Activated CD4-positive, alpha-beta T cell treated with anti-CD3 and anti-CD28 coated beads, Interleukin-2, amount 50 U/mL, for 1 hour (primary cell): ENCODE results near the gene PKD1L1.

Experiments
- DNase-seq: peaks from one replicate; pipeline ENCODE4 v3.0.0-alpha.2; 2020

The PKD1L1 gene

DNA sequence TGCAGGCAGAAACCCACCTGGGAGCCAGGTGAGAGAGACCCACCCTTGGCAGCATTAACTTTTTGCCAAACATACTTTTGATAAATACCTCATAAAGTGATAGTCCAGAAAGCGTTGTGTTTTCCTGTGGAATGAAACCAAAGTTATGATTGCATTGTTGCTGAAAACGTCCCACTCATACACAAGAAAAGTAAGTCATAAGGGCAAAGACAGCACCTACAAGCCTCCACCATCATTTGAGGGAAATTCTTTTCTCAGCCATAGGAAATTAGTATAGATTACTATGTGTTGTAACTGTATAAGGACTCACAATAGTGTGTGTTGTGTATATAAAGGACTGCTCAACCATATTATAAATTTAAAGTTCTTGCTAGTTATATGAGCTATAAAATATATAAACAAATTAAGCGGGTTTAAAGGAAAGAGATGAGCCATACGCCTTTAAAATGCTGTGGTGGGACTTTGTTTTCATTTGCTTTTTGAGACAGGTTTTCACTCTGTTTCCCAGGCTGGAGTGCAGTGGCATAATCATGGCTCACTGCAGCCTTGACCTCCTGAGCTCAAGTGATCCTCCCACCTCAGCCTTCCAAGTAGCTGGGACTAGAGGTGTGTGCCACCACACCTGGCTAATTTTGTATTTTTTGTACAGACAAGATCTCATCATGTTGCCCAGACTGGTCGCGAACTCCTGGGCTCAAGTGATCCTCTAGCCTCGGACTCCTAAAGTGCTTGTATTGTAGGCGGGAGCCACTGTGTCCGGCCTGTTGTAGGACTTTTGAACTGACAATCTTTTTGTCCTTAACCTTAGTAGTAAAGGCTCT lies 160.8 kb downstream of the PKD1L1 start:
- no peak for DNase-seq

DNA sequence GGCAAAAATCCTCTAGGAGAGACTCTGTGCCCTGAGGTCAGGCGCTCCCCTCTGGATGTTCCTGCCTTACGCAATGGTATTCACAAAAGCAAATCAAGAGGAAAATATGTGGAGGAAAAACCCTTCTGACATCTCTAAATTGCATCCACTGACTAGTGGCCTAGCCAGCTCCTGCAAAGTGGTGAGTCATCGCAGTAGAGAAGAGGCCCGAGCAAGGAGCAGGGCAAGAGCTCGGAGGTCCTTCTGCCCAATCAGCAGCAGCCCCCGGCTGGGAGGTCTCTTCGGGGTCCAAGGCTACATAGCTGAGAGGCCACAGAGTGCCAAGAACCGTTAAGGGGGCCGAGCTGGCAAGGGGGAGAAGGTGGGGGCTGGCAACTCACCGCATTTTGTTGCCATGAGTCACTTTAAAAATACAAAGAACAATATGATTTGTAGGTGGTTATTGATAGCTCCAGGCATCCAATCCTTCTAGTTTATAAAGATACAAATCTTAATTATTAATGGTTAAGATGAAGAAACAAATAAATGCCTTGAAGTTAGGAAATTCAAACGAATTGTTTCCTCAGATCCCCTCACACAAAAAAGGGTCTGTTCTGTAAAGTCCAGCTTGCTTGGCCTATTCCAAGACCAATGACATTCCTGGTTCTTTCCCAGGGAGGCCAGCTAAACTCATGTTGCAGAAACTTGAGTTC lies 161.6 kb downstream of the PKD1L1 start:
- no peak for DNase-seq

DNA sequence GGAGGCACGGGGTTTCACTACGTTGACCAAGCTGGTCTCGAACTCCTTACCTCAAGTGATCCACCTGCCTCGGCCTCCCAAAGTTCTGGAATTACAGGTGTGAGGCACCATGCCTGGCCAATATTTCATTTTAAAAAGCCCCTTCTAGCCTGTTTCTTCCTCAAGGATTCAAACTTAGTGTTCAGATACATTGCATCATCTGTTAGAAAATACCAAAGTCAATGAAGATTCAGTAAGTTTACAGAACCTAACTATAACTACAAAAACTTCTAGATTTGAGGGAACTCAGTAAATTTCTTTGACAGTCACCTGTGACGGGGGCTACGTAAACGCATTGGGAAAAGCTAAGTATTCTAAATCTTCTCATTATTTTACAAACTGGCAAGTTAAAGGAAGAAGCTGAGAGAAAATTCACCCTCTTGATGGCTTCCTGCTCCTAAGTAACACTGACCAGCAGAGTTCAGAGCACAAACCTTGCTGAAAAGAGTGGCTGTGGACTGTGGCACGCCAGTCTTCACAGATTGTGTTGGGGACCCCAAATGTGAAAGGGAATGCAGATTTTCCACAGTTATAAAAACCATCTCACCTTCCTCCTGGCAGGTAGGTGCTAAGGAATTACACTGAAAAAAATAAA lies 162.2 kb downstream of the PKD1L1 start:
- no peak for DNase-seq

DNA sequence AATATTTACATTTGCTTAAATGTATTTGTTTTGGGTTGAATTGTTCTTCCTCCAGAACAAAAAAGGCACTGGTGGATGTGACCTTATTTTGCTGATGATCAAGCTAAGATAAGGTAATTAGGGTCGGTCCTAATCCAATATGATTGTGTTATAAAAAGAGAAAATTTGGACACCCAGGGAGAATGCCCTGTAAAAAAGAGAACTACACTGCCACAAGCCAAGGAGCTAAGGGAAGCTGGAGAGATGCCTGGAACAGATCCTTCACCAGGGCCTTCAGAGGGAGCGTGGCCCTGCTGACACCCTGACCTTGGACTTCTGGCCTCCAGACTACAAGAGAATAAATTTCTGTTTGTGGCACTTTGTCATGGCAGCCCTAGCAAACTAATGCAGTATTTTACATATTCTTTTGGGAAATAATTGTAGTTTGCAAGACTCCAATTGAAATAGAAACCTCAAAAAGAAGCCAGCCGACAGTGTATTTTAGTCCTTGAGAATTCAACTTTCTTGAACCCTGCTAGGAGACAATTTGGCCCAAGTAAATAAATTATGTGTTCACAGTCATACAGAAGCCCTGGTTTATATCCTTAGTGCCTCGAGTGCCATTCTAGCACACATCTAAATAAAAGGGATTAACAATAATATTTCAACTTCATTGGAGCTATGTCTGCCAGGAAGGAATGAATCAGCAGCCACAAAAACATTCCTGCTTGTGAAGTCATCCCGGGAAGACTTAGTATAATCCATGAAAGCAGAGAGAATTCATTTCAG lies 164.6 kb downstream of the PKD1L1 start:
- DNase-seq: no peak

DNA sequence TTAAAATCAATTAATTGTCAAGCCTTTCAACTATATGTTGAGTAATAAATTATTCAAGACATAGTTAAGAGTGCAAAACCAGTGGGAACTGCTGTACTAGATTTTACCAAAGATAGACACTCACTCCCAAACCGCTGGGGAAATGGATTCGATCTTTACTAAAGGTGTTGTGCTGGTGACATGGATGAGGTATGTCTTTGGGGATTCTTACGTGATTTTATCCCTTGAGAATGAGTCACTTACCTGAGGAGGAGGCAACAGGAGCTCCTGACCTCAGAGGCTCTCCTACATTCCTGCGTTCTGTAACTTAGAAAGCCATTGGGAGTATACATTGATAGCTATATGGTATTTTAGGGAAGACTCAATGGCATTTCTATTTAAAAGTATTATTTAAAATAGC lies 165.5 kb downstream of the PKD1L1 start:
- no peak for DNase-seq

DNA sequence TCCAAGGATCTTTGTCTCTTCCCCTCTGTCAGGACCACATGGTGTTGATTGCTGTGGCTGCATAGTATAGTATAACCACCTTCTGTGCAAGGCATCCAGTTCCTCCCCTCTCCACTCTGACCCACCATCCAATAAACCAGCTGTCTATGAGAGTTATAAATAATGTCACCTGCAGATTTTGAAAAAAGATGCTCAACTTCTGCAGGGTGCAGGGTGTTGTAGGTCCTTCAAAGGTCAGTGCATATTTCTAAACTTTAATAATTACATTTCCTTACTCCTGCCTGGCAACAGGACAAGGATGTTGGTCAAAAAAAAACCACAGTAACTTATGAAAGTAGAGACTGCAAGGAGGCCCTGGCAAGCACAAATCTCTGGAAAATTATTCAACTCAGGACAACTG lies 166.2 kb downstream of the PKD1L1 start:
- no peak for DNase-seq

DNA sequence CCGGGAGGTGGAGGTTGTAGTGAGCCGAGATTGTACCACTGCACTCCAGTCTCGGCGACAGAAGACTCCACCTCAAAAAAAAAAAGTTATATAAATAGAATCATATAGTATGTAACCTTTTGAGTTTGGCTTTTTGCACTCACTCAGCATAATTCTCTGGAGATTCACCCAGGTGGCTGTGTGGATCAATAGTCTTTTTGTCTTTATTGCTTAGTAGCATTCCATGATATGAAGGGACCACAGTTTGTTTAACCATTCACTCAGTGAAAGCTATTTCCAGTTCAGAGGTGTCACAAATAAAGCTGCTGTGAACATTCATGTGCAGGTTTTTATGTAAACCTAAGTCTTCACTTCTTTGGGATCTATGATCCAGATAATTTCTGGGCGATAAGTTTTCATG lies 167.7 kb downstream of the PKD1L1 start:
- no peak for DNase-seq

DNA sequence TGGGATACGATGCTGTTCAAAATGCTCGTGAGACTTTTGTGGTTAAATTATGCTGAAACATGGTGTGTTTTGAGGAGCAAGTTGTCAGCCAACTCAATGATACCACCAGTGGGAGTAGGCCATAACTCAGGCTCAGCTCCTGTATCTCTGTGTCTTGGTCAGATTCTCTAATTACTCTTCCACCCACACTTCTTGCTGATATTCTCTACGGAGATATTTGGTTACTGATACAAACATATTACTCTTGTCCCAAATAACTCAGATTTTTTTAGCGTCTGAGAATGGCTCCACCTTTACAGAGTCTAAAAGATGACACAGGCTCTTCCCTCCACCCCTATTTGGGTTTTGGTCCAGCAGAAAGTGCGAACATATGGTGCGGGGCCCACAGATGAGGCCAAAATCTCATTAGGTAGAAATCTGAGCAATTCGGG lies 168.9 kb downstream of the PKD1L1 start:
- DNase-seq: no peak

DNA sequence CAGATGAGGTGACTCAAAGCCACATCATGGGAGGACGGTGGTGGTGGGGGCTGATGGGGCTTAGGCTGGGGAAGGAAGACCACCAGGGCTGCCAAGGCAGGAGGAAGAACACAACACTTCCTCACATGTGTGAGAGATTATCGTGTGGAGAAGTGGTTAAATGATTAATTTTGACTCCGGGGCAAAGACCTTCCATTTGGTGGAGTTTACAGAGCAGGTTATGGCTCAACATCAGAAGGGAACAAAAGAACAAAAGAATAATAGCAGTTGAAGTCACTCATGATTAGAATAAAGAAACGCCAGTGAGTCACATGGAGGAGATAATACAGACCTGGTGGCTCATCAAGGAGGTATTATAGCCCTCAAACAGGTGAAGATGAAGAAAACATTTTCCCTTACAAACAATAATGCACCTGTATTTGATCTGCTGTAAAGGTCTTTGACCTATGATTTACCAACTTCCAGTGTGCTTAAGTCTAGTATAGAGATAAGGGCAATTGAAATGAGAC lies 170.1 kb downstream of the PKD1L1 start:
- DNase-seq: no peak

DNA sequence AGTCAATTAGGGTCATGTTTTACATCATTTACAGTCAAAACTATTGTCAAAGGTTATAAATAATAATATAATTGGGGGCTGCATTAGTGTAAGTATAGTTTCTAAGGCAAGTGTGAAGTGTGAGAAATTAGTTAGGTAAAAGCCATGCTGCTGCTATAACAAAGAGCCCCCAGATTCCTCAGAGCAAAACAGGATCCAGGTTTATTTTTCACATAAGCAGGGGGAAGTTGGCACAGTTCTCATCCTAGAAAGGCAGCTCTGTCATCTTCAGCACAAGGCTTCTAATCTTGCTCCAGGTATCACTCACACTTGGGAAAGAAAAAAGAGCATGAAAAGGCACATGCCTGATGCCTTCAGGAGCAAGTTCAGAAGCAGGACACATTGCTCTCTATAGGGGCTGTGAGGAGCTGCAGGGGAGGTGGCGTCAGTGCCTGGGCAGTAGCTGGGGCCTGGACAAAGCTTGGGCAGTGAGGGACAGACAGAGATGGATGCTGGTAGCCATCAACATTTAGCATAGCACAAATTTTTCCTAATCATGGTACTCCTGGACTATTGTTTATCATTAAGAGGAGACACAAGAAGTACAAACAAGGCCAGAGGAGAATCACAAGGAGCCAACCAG lies 170.6 kb downstream of the PKD1L1 start:
- no peak for DNase-seq

DNA sequence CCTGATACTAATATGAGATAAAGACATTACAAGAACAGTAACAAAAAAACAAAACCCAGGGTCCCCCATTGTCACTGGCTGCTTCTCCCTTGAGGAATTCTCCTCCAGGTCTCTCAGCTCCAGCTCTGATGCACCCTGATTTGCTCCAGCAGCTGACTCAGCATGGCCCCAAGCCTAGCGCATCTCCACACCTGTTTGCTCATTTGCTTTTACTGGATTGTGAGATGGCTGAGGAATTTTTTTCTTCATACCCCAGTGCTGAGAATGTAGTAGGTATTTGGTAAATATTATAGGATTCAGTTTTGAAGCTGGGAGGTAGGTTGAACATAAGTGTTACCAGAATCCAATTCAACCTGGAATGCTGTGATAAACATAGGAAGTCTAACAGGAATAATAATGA lies 171.9 kb downstream of the PKD1L1 start:
- no peak for DNase-seq

DNA sequence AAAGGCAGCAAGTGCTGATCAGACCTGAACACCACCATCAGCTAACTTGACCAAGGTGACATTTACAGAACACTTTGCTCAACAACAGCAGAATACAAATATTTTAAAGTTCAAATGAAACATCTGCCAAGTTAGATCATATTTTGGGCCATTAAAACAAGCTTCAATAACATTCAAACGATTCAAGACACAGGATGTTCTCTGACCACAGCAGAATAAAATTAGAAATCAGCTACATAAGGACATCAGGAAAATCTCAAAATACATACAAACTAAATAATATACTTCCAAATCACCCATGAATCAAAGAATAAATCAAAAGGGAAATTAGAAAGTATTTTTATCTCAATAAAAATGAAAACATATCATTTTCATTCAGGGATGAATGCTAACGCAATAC lies 173.0 kb downstream of the PKD1L1 start:
- no peak for DNase-seq

DNA sequence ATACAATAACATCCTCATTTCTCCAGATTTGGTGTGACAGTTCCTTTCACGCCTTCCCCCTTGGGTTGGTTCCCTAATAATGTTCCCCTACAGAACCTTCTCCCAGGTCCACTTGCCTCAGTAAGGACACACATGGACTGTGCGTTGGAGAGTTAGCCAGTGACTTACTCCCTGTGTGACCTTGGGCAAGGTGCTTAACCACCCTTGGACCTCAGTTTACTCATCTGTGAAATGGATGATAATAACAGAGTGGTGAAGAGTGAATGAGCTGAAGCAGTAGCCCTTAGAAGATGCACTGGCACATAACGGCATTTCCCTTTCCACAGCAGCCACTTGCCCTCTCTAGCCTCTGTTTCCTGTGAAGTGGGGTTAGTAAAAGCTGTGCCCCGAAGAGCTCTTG lies 175.8 kb downstream of the PKD1L1 start:
- DNase-seq: no peak

DNA sequence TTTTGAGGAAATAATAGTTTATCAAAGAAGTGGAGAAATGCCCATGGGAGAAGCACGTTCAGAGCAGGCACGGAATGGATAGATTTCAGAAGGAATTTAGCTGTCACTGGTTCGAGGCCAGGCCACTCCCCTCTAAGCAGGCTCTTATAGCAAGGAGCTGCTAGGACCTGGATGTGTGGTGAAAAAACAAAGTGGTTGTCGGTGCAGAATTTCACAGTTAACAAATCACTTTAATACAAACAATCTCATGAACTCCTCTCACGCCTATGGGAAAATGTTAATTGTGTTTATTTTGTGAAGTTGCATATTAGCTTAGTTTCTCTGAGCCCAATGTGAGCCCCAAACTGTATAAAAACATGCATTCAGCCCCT lies 176.3 kb downstream of the PKD1L1 start:
- DNase-seq: no peak

DNA sequence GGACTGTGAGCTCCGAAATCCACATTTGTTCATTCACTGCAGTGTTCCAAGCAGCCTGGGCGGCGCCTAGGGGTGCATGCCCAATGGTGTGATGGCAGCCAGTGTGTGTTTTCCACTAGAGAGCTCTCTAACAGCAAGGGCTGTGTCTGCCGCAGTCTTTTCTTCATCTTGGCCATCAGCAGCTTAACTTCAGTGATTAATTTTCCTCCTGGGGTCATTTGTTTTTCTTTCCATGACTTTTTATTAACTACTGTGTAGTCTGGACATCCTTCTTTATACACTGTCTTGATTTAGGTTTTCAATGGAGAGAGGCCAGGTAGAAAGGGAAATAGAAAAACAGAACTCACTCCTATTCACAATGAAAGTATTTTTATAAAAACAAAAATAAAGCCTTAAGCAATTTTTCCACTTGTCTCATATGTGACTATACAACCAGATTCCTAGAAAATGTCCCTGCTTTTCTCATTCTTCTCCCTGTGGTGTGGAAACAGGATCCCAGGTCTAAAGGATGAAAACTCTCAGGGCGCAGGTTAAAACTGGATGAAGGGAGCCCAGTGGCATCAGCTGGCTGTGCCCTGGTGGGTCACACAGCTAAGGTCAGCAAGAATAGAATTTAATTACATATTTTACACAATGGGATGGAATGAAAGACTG lies 176.8 kb downstream of the PKD1L1 start:
- no peak for DNase-seq

DNA sequence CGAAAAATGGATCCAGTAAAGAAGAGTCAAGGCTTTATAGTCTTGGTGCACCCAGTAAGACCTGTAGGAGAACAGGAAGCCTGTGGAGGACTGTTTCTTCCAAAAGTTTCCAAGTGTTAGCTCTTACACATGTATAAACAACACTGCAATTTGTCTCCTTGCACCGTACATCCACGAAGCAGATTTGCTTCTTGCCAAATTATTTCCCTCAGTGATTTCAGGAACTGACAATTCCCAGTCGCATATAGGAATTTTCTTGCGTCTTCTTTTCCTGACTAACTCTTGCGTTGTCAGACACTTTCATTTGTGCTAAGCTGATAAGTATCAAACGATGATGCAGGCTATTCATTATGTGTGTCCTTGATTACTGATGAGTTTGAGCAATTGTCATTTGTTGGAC lies 182.1 kb downstream of the PKD1L1 start:
- DNase-seq: no peak

DNA sequence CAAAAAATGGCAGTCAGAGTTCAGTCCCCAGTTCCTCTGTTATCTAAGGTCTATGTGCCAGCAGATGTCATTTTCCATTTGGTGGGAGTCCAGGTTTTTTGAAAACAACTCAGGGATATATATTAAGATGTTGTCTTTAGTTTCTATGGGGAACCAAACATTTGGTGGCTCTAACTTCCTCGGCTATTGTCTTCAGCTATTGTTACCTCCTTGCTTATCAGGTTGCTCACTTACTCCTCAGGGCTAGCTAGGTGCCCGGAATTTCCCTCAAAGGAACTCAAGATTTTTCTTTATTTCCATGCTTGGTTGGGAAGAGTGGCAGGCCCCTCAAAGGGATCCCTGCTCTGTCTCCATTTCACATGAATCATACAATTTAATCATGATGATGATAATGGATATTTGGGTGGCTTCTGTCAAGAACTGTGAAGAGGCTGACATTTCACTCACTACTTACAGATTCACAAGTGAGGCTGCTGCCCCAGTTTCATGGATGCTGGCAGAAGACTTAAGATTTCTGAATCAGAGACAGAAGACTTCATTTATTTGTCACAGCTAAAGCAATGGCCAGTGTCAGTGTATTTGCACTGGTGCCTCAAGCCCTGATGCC lies 182.8 kb downstream of the PKD1L1 start:
- DNase-seq: no peak

DNA sequence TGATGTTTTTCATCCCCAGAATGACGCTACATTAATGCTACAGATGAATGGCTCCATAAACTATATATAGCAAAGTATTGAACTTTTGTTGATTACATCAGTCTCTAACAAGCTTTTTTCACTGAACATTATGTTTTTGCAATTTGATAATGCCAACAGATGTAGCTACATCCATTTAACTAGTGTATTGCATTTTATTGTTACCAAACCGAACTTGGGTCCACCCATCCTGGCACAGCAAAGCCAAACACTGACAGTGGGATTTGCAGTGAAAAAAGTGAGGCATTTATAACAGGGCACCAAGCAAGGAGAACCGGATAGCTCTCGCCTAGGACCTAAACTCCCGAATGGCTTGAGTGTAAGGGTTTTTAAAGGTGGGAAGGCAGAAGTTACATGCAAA lies 183.5 kb downstream of the PKD1L1 start:
- DNase-seq: no peak

DNA sequence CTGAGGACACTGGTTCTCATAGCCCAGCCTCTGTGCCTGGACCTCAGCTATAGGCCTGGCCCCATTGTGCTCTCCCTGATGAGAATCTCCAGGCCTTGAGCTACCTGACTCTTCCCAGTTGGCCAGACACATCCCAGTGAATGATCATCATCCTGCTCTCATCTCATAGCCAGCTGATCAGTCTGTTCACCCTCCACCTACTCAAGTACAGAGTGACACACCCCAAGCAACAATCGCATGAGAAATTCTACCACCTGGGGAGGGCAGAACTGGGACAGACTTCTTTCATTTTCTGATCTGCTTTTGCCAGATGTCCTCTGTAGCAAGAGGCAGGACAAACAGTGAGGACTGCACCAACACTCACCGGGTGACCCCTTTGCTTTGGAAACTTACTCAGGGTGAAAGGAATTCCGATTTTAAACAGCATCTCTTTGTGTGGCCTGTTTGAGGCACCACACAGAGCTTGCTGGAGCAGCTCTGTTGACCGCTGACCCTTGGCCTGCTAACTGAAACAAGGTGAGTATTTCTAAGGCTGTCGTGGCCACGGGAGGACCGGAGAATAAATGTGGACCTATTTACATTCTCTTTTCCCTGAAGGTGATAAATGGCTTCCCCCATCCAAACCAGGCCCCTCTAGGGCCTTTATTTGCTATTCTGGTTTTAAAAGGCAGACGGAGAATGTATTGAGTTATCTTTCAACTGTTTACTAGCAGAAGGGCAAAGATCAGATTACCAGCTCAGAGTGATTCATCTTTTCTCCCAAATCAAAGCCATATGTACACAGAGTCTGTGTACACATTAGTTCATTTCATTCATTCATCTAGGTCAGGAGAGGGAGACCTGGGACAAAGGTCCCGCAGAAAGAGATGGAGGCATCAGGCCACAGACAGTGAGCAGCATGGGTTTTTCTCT lies 184.9 kb downstream of the PKD1L1 start:
- no peak for DNase-seq

DNA sequence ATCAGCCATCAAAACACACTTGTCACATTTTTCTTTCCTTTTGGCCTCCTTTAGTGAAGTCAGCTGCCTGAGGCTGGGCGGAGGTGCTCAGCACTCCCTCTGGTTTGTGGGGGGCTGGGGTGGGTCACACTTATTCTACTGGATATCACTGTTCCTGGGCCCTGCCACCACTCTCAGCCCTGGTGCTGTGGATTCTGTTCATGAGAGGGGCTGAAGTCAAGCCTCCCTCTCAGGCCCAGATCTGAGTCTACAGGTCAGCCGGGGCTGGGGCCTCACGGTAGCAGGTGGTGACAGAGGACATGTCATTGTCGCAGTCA lies 185.6 kb downstream of the PKD1L1 start:
- DNase-seq: no peak

DNA sequence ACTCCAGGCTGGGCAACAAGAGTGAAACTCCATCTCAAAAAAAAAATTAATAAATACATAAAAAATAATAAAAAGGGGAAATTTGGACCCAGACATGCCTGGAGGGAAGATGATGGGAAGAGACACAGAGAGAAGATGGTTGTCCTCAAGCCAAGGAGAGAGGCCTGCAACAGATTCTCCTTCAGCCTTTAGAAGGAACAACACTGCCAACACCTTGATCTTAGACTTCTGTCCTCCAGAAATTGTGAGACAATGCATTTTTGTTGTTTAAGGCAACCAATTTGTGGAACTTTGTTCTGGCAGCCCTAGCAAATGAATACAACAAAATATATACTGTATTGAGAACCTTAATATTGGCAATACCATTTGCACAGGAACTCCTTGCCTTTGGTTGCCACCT lies 186.1 kb downstream of the PKD1L1 start:
- no peak for DNase-seq
